ENCODE measurements around the gene SASH1. TPM values are rescaled to one million over a fixed set of nuclear protein-coding genes. Genes with fewer than 3 reads are reported as not detected.
"Not testable (repeated sequence)": the region's sequence is repeated elsewhere in the genome, so short reads cannot be mapped to it uniquely, and the experiment has no call there.

SASH1 gene
- total RNA-seq, 2 donors from 2014 or later: 80.8 to 99.4 TPM

GRCh38 chr6:148358196-148358785, 15.7 kb downstream of the SASH1 start:
- intact Hi-C loops (cut with DNase I): no loop called here
- DNase-seq (ENCODE audit: low spot score): no peak

GRCh38 chr6:148359228-148359627, 16.6 kb downstream of the SASH1 start:
- intact Hi-C loops (cut with DNase I): no loop called here

GRCh38 chr6:148364056-148364824, 21.6 kb downstream of the SASH1 start:
- intact Hi-C loops (cut with DNase I): no loop called here
- DNase-seq (ENCODE audit: low spot score): no peak

More at GRCh38 chr6:148359228-148359627, 16.6 kb downstream of the SASH1 start:
- DNase-seq (ENCODE audit: low spot score): no peak

- intact Hi-C loops (cut with DNase I): no loop called here
- no peak for DNase-seq (ENCODE audit: low spot score)
Observed at GRCh38 chr6:148365041-148365440, 22.4 kb downstream of the SASH1 start.

GRCh38 chr6:148367411-148368024, 24.9 kb downstream of the SASH1 start:
- DNase-seq (ENCODE audit: low spot score): no peak
- intact Hi-C loops (cut with DNase I): no loop called here

GRCh38 chr6:148370176-148370575, 27.5 kb downstream of the SASH1 start:
- intact Hi-C loops (cut with DNase I): loop anchor here in 1 of 2 donors (10.0 kb wide), 1 partner anchor 85 kb away; no protein-coding TSS in a partner anchor
- no peak for DNase-seq (ENCODE audit: low spot score)

GRCh38 chr6:148374040-148374774, 31.6 kb downstream of the SASH1 start:
- DNase-seq (ENCODE audit: low spot score): no peak
- intact Hi-C loops (cut with DNase I): loop anchor here in 1 of 2 donors (10.0 kb wide), 1 partner anchor 81 kb away; no protein-coding TSS in a partner anchor

GRCh38 chr6:148375401-148375800, 32.8 kb downstream of the SASH1 start:
- no peak for DNase-seq (ENCODE audit: low spot score)
- intact Hi-C loops (cut with DNase I): loop anchor here in 1 of 2 donors (10.0 kb wide), 1 partner anchor 79 kb away; no protein-coding TSS in a partner anchor

GRCh38 chr6:148379481-148379880, 36.8 kb downstream of the SASH1 start:
- DNase-seq (ENCODE audit: low spot score): no peak
- intact Hi-C loops (cut with DNase I): loop anchor here in 1 of 2 donors (10.0 kb wide), 1 partner anchor 75 kb away; no protein-coding TSS in a partner anchor

GRCh38 chr6:148379966-148380713, 37.5 kb downstream of the SASH1 start:
- DNase-seq (ENCODE audit: low spot score): no peak
- intact Hi-C loops (cut with DNase I): loop anchor here in 1 of 2 donors (10.0 kb wide), 1 partner anchor 75 kb away; no protein-coding TSS in a partner anchor

- DNase-seq (ENCODE audit: low spot score); intact Hi-C loops (cut with DNase I): not testable (repeated sequence)
Observed at GRCh38 chr6:148382051-148382450, 39.4 kb downstream of the SASH1 start.

- intact Hi-C loops (cut with DNase I): no loop called here
- no peak for DNase-seq (ENCODE audit: low spot score)
Observed at GRCh38 chr6:148382861-148383260, 40.2 kb downstream of the SASH1 start.

GRCh38 chr6:148383658-148384368, 41.2 kb downstream of the SASH1 start:
- intact Hi-C loops (cut with DNase I): no loop called here
- no peak for DNase-seq (ENCODE audit: low spot score)

GRCh38 chr6:148385379-148385778, 42.7 kb downstream of the SASH1 start:
- intact Hi-C loops (cut with DNase I): no loop called here
- no peak for DNase-seq (ENCODE audit: low spot score)

- DNase-seq (ENCODE audit: low spot score): no peak
- intact Hi-C loops (cut with DNase I): no loop called here
Observed at GRCh38 chr6:148388521-148388920, 45.9 kb downstream of the SASH1 start.

GRCh38 chr6:148389086-148389485, 46.4 kb downstream of the SASH1 start:
- intact Hi-C loops (cut with DNase I): no loop called here
- DNase-seq (ENCODE audit: low spot score): no peak

GRCh38 chr6:148389917-148390316, 47.3 kb downstream of the SASH1 start:
- DNase-seq (ENCODE audit: low spot score): no peak
- intact Hi-C loops (cut with DNase I): no loop called here

- intact Hi-C loops (cut with DNase I); DNase-seq (ENCODE audit: low spot score): not testable (repeated sequence)
Observed at GRCh38 chr6:148392127-148392526, 49.5 kb downstream of the SASH1 start.
